Measurements from ENCODE around the gene CORIN.
"Not testable (repeated sequence)": the region's sequence is repeated elsewhere in the genome, so short reads cannot be mapped to it uniquely, and the experiment has no call there.

CORIN gene

GRCh38 chr4:47562297-47562696 is 275.6 kb downstream of the CORIN start:
- no peak for DNase-seq (ENCODE audit: low read depth in 2 of 2)

- no peak for DNase-seq (ENCODE audit: low read depth in 2 of 2)
Measured at GRCh38 chr4:47561331-47561730, 276.5 kb downstream of the CORIN start.

- no peak for DNase-seq (ENCODE audit: low read depth in 2 of 2)
Measured at GRCh38 chr4:47560682-47561081, 277.2 kb downstream of the CORIN start.

GRCh38 chr4:47557255-47557654 is 280.6 kb downstream of the CORIN start:
- no peak for DNase-seq (ENCODE audit: low read depth in 2 of 2)

GRCh38 chr4:47555920-47556319 is 281.9 kb downstream of the CORIN start:
- not testable (repeated sequence) for DNase-seq (ENCODE audit: low read depth in 2 of 2)

GRCh38 chr4:47553329-47554125 is 284.3 kb downstream of the CORIN start:
- DNase-seq (ENCODE audit: low read depth in 2 of 2), result no peak

GRCh38 chr4:47551682-47552081 is 286.2 kb downstream of the CORIN start:
- DNase-seq (ENCODE audit: low read depth in 2 of 2), result no peak

- DNase-seq (ENCODE audit: low read depth in 2 of 2), result no peak
Measured at GRCh38 chr4:47550899-47551548, 286.8 kb downstream of the CORIN start.

GRCh38 chr4:47550357-47550756 is 287.5 kb downstream of the CORIN start:
- DNase-seq (ENCODE audit: low read depth in 2 of 2), result not testable (repeated sequence)
